Right forelimb (tissue), 1 donor: ENCODE measurements around the gene CSF1.
"Not testable (repeated sequence)": the region's sequence is repeated elsewhere in the genome, so short reads cannot be mapped to it uniquely, and the experiment has no call there.

Experiments
- DNase-seq: peaks from one replicate; pipeline ENCODE4 v3.0.0-alpha.2; 2018

CSF1 gene

DNA sequence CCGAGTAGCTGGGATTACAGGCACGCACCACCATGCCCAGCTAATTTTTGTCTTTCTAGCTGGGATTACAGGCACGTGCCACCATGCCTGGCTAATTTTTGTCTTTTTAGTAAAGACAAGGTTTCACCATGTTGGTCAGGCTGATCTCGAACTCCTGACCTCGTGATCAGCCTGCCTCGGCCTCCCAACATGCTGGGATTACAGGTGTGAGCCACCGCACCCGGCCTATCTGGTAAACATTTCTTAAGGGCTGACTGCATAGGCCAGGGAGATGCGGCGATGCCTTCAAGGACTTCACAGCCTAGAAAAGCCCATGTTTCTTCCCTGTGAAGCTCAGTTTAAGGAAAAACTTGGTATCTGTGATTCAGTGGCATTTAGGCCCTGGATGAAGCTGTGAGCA is 9.7 kb downstream of the CSF1 start:
- not testable (repeated sequence) for DNase-seq

DNA sequence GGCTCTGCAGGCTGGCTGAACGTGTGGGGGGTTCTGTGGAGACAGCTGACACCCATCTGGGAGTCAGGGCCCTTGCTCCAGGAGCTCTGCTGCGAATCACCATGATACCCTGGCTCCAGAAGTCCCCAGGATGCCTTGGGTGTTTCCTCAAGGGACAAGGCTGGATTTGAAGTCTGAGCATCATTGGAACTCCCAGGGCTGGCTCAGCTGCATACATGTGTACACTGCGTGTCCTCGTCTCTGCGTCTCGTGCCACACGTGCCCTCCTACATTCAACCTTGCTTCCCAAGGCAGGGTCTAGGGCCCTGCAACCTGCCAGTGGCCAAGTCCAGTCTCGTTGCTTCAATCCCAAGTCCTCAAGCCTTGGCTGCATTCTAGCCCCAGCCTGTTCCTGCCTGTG is 11.7 kb downstream of the CSF1 start:
- no peak for DNase-seq

GRCh38 chr1:109923131-109923945 is 12.7 kb downstream of the CSF1 start:
- peak; percentile 43 for DNase-seq

DNA sequence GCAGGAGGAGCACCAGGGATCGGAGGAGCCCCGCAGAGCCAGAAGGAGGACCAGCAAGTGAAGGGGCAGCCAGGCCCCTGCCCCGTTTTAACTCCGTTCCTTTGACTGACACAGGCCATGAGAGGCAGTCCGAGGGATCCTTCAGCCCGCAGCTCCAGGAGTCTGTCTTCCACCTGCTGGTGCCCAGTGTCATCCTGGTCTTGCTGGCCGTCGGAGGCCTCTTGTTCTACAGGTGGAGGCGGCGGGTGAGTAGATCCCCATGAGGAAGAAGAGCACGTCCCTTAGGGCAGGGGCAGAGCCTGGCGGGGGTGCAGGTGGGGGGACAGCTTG is 13.3 kb downstream of the CSF1 start:
- DNase-seq = peak; percentile 26

DNA sequence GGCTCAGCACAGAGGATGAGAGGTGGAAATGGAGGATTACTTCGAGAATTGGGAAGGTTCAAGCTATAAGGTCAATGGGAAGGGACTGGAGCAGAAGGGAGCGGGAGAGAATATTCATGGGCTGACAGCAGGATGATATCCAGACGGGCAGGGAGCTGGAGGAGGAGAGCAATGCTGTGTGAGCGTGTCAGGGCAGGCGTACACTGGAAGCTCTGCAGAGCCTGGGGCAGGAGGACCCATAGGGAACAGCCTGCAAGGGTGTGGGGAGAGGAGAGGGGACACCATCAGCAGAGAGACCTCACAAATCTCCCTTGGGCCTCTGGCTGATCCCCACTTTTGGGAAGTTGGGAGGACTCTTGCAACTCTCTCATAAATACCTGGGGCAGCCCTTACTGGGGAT is 13.7 kb downstream of the CSF1 start:
- no peak for DNase-seq

DNA sequence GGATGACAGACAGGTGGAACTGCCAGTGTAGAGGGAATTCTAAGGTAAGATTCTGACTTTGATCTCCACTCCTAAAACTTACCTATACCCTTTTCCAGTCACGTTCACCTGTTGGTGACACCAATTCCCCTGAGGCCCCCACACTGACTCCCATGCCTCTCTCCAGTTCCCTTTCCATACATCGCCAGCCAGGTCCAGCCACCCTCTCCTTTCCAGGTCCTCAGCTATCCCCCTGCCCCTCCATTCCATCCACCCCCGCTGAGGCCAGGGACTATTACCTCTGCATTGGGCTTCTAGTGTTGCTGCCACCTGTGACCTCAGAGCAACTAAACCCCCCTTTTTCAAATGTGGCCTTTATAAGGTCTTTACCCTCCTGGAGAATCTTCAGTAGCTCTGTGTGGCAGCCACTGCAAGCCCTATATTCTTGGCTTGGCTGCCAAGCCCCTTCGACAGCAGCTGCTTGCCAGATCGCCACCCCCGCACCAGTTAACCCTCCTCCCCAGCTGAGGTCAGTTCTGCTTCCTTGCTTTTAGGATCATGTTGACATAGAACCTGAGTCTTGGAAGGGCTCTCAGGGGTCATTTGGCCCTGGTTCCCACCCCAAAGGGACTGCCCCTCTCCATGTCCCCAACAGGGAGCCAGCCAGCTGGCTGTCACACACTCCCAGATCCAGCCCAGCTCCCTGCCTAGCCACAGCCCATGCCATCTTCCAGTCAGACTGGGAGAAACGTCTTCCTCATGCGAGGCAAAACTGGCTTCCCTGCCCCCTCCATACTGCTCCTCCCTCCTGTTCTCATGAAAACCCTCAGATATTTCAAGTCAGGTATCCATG is 14.7 kb downstream of the CSF1 start:
- DNase-seq = no peak

DNA sequence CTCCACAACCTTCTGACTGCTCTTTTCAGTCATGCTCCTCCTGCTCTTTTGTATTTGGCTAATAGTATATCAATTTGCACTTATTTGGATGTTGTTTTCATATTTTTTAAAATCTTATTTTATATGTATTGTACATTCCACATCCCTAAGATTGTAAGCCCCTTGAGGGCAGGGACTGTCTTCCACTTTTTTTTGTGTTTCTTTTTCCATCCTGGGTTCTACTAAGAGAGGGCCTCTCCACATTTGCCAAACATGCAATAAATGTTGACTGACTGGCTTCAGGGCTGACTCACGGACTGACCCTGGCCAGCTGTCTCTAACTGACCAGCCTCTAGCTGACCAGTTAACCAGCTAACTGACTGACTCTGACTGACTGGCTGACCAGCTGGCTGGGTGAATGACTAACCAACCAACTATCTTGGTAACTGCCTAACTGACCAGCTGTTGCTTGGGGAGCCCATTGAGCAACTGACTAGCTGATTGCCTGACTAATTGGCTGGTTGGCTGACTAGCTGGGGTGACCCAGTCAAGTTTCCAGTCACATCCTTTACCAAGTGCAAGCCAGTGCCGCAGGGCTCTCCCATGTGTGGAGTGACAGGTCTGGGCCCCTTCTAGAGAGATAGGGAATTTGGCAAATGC is 16.1 kb downstream of the CSF1 start:
- no peak for DNase-seq

DNA sequence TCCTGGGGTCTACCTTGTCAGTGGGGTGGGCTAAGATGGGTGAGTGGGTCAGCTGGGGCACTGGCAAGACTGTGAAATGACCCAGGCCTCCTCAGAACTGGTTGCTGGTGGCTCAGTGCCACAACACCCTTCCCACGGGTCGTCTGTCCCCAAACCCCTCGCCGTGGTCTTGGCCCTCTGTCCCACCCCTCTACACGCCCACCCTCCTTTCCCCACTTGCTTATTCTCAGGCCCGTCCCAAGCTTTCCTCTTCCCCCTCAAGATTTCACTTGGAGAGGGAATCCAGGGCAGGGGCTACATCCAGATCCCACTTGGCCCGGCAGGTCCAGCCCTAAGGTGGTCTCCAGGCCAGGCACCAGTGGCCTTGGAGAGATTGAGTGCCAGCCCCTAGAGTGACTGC is 16.7 kb downstream of the CSF1 start:
- no peak for DNase-seq

- no peak for DNase-seq
These were observed 17.3 kb downstream of the CSF1 start for GRCh38 chr1:109927911-109928321.

DNA sequence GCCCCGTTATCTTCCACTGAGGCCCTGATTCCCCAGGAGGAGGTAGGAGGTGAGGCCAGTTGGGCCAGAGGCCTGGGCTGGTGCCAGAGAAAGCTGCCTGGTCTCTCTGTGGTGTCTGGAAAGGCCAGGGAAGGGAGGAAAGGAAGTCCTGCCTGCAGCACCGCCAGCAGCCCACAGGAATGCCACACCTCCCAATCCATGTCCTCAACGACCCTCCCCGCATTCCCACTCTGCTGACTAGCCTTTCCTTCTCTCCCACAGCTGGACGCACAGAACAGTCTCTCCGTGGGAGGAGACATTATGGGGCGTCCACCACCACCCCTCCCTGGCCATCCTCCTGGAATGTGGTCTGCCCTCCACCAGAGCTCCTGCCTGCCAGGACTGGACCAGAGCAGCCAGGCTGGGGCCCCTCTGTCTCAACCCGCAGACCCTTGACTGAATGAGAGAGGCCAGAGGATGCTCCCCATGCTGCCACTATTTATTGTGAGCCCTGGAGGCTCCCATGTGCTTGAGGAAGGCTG is 18.0 kb downstream of the CSF1 start:
- no peak for DNase-seq

GRCh38 chr1:109929170-109929569 is 18.5 kb downstream of the CSF1 start:
- DNase-seq = no peak

GRCh38 chr1:109929588-109930251 is 19.1 kb downstream of the CSF1 start:
- DNase-seq = no peak

DNA sequence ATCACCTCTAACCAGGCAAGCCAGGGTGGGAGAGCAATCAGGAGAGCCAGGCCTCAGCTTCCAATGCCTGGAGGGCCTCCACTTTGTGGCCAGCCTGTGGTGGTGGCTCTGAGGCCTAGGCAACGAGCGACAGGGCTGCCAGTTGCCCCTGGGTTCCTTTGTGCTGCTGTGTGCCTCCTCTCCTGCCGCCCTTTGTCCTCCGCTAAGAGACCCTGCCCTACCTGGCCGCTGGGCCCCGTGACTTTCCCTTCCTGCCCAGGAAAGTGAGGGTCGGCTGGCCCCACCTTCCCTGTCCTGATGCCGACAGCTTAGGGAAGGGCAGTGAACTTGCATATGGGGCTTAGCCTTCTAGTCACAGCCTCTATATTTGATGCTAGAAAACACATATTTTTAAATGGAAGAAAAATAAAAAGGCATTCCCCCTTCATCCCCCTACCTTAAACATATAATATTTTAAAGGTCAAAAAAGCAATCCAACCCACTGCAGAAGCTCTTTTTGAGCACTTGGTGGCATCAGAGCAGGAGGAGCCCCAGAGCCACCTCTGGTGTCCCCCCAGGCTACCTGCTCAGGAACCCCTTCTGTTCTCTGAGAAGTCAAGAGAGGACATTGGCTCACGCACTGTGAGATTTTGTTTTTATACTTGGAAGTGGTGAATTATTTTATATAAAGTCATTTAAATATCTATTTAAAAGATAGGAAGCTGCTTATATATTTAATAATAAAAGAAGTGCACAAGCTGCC is 19.8 kb downstream of the CSF1 start:
- DNase-seq = no peak

GRCh38 chr1:109931189-109931731 is 20.6 kb downstream of the CSF1 start:
- peak; percentile 77 for DNase-seq

DNA sequence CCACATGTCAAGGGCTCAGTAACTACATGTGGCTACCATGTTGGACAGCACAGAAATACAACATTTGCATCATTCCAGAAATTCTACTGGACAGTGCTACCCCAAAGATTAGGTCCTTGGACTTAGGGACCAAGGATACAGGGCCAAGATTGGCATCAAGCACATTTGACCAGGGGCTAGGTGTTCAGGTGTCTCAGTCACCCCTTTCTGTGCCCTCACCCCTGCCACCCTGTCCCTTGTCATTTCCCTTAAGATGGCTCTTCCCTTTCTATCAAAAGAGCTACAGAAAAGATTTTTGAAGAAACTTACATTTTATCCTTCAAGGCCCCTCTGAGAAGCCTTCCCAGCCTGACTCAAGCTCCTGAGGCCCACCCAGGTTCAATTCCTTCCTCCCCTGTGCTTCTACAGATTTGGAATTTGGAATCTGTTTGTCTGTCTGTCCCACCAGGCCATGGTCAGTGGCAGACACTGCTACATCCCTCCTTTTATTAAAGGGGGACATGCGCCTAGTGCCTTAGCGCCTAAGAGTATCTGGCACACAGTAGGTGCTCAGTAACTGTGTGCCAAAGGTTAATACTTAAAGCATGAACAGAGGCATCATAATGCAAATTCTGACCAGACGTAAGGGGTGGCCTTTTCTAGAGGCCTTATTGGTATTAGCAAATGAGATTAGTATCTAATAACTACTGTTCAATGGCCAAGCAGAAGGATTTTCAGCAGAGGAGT is 21.4 kb downstream of the CSF1 start:
- DNase-seq = no peak

GRCh38 chr1:109932679-109933078 is 22.0 kb downstream of the CSF1 start:
- DNase-seq = no peak

DNA sequence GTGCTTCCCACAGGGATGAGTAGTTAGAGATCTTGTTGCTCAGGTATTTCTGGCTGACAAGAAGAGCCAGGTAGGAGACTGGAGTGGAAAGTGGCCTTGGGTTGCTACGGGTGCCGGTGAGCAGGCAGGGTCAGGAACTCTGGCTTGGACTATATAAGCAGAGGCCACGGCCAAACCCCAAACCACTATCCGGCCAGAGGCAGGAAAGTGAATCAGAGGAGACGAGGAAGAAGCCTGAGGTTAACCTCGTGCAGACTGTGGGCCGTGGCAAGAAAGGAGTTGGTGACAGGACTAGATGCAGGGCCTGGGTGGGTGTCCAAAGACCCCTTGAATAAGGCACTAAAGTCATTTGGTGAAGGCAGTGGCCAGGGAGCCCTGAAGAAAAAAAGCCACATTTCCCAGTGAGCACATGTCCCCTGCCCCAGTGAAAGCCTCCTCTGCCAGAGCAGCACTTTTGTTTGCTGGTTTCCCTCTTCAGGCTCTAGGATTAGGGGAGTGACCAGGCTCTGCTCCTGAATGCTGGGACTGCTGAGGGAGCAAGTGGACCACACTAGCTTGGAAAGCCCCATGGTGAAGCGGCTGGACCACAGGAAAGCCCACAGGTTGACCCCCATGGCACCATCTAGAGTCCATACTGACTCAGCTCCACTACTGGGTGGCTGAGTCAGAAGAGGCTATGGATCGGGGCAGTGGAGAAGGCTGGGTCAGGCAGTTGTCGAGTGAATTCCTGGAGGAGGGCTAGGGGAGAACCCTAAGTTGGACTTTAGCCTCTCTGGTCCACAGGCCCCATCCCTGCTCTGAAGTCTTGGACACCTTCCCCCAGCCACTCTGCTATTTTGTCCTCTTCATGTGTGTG is 23.4 kb downstream of the CSF1 start:
- no peak for DNase-seq

DNA sequence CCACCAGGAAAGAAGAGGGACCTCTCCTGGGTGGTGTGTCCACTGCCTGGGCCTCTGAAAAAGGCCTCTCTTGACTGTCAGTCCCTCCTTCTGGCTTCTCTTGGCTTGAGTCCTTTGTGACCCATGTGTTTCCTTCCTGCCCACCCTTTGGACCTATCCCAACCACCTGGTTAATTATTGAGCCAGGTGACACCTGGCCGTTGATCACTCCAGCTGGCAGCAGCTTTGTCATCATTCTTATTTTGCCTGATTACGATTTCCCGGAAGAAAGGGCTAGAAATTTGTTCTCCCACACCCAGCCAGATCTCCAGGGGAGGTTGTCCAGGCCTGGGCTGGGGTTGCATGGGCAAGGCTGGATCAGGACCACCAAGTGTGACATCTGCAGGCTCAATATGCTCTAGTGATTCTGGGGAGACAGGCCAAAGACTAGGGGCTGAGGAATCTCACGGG is 24.8 kb downstream of the CSF1 start:
- DNase-seq = no peak

- DNase-seq = no peak
These were observed 27.1 kb downstream of the CSF1 start for GRCh38 chr1:109937738-109938137.

DNA sequence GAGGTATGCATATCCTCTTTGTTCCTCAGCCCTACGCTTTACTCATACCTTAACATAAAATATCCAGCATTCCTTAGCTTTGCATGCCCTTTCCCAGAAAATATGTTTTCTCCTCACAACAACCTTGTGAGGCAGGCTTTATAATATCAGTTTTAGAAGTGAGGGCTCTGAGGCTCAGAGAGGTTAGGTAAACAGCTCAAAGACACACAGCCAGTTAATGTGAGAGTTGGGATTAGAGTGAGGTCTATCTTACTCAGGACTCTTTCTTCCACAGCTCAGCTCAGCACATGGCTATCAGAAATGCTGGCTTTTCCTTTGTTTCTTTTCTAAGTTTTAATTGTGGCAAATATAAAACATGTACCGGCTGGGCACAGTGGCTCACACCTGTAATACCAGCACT is 27.9 kb downstream of the CSF1 start:
- no peak for DNase-seq
